ENCODE data around the gene NBPF6.
"Not testable (repeated sequence)": the region's sequence is repeated elsewhere in the genome, so short reads cannot be mapped to it uniquely, and the experiment has no call there.

The NBPF6 gene, protein sequence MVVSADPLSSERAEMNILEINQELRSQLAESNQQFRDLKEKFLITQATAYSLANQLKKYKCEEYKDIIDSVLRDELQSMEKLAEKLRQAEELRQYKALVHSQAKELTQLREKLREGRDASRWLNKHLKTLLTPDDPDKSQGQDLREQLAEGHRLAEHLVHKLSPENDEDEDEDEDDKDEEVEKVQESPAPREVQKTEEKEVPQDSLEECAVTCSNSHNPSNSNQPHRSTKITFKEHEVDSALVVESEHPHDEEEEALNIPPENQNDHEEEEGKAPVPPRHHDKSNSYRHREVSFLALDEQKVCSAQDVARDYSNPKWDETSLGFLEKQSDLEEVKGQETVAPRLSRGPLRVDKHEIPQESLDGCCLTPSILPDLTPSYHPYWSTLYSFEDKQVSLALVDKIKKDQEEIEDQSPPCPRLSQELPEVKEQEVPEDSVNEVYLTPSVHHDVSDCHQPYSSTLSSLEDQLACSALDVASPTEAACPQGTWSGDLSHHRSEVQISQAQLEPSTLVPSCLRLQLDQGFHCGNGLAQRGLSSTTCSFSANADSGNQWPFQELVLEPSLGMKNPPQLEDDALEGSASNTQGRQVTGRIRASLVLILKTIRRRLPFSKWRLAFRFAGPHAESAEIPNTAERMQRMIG

GRCh38 chr1:108450043-108450442 lies at the start of gene NBPF6:
Gene NBPF6 (plus strand): TSS chr1:108450343. CDS start chr1:108450602, 259 bp downstream.
- DNase-seq (ENCODE audit: low read depth) = not testable (repeated sequence)

- not testable (repeated sequence) for DNase-seq (ENCODE audit: low read depth)
Observed at GRCh38 chr1:108411098-108411833, 38.9 kb upstream of the NBPF6 start.

GRCh38 chr1:108420129-108420528 lies 30.0 kb upstream of the NBPF6 start:
- not testable (repeated sequence) for DNase-seq (ENCODE audit: low read depth)

DNA sequence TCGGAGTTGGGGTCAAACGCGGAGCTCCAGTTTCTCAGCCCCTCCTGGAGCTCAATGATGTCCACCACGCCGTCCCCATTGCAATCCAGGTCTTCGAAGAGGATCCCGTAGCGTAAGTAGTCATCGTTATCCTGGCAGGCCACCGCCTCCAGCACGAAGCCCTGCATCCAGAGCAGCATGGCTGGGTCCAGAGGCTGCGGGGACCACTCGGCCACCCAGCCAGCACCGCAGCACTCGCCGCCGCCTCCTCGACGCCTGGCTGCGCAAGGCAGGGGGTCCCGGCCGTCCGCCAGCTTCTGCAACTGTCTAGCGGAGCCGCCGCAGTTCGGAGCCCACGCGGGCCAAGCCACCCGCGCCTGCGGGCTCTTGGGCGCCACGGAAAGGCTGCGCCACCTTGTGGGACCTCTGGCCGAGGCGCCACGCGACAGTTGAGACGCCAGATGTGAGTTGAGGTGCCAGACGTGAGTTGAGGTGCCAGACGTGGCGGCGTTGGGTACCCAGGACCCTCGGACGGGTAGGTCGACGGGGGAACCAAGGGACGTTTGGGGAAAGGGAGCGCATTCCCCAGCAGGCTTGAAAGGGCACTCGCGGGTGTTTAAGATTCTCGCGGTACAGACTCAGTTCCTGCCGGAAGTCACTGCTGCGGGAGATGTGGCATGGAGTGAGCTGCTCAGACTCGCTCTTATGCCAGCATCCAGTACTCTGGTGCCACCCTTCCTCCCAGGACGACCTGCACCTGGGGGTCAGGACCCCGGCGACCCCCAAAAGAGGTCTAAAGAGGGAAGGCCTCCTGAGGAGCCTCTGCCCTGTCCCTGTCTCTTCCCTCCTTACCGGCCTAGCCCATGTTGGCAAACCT lies 28.9 kb upstream of the NBPF6 start:
- DNase-seq (ENCODE audit: low read depth) = not testable (repeated sequence)

DNA sequence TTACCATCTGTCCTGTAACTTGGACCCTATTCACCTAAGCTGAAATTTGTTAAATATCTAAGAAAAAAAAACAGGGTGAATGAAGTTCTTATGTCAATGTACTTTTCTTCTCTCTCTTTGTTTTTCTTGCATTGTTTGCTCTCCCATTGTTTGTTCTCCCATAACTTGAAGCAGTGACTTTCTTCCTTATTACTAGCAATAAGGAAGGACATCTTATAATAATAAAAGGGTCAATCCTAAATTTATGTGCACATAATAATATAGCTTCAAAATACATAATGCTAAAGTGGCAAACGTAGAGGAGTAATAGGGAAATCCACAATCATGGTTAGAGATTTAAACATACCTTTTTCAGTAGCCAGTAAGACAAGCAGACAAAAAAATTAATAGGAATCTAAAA lies 23.3 kb upstream of the NBPF6 start:
- DNase-seq (ENCODE audit: low read depth) = not testable (repeated sequence)

DNA sequence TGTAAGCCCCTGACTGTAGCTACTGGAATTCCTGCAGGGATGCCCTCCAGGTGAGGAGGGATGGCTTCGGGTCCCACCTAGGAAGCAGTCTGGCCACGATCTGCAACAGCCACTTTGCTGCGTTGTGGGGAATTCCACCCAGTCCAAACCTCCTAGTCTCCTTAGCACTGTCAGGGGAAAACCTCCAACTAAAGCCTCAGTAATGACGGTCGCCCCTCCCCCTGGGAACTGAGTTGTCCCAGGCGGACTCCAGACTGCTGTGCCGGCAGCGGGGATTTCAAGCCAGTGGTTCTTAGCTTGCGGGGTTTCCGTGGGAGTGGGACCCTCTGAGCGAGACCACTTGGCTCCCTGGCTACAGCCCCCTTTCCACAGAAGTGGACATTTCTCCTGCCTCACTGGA lies 18.1 kb upstream of the NBPF6 start:
- DNase-seq (ENCODE audit: low read depth) = not testable (repeated sequence)

- DNase-seq (ENCODE audit: low read depth) = not testable (repeated sequence)
Observed at GRCh38 chr1:108433404-108433803, 16.7 kb upstream of the NBPF6 start.

- not testable (repeated sequence) for DNase-seq (ENCODE audit: low read depth)
Observed at GRCh38 chr1:108438536-108438935, 11.6 kb upstream of the NBPF6 start.

DNA sequence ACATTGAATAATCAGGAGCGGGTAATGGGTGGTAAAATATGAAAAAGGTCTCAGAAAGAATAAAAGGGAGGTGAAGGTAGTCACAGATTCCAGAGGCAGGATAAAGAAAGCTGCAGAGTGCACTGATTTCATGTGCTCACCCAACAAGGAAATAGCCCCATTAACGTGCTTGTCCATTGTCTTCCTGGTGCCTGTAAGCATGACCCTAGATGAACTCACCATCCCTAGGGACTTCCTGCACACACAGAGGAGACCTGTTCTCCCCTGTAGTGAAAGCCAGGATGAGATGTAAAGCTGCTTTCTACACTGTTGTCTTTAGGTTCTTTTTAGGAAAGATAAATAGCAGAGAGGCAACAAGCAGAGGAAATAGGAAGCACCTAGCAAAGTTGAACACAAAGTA lies 4.4 kb downstream of the NBPF6 start:
- DNase-seq (ENCODE audit: low read depth) = not testable (repeated sequence)

DNA sequence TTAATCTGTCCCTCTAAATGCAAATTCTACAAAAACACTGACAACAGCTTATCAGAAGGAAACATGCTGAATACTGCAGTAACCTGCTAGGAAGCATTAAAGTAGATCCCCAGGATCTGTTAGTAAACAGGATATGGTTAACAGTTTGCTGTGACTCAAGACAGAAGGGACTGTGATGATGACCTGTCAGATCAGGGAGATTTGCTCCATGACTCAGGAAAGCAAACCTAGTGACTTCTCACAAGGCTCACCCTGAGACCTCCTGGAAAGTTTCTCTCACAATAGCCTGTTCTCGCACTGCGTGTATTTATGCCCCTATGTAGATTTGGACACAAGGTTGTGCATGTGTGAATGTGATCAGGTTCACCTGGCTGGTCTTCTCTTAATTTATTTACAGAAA lies 8.5 kb downstream of the NBPF6 start:
- not testable (repeated sequence) for DNase-seq (ENCODE audit: low read depth)

DNA sequence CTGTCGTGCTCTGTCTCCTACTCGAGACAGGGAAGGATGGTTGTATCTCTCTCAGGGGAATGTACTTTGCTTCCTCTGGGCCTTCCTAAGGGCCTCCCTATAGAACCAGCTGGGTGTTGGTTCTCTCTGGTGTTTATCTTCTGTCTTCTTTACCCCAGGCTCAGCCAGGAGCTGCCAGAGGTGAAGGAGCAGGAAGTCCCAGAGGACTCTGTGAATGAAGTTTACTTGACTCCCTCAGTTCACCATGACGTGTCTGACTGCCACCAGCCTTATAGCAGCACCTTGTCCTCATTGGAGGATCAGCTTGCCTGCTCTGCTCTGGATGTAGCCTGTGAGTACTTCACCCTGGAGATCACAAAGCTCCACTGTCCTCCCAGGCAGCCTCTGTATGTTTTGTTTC lies 11.6 kb downstream of the NBPF6 start:
- not testable (repeated sequence) for DNase-seq (ENCODE audit: low read depth)

DNA sequence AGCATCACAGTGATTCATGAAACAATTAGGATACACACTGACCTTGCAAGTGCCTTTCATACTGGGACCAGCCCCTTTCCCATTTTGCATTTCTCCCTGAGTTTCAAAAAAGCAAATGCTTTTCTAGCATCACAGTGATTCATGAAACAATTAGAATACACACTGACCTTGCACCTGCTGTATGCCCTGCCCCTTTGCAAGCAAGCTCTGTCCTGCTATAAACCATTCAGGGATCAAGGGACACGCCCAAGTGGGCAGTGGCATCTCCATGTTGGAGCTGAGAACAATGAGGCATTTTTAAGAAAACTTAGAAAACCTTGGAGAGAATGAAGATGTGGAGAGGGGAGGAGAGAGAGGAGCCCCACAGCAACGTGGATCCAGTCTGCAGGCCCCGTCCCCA lies 13.8 kb downstream of the NBPF6 start:
- not testable (repeated sequence) for DNase-seq (ENCODE audit: low read depth)

GRCh38 chr1:108466166-108466565 lies 16.0 kb downstream of the NBPF6 start:
- DNase-seq (ENCODE audit: low read depth) = not testable (repeated sequence)

GRCh38 chr1:108467155-108467554 lies 17.0 kb downstream of the NBPF6 start:
- DNase-seq (ENCODE audit: low read depth) = not testable (repeated sequence)

- not testable (repeated sequence) for DNase-seq (ENCODE audit: low read depth)
Observed at GRCh38 chr1:108470750-108471149, 20.6 kb downstream of the NBPF6 start.

- not testable (repeated sequence) for DNase-seq (ENCODE audit: low read depth)
Observed at GRCh38 chr1:108474516-108474915, 24.4 kb downstream of the NBPF6 start.

DNA sequence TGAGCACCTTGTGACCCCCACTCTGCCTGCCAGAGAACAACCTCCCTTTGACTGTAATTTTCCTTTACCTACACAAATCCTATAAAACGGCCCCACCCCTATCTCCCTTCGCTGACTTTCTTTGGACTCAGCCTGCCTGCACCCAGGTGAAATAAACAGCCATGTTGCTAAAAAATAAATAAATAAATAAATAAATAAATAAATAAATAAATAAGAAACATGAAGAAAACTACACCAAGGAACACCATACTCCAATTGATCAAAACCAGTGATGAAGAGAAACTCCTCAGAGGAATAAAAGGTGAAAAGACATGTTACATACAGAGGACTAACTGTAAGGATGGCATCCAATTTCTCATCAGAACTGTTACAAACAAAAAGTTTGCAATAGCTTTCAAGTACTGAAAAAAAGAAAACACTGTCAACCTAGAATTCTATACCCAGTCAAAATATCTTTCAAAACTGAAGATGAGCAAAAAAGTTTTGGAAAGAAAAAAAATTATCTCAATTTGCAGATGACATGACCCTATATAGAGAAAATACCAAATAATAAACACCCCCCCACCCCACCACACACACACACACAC lies 28.4 kb downstream of the NBPF6 start:
- DNase-seq (ENCODE audit: low read depth) = no peak

GRCh38 chr1:108482708-108483107 lies 32.6 kb downstream of the NBPF6 start:
- DNase-seq (ENCODE audit: low read depth) = no peak

DNA sequence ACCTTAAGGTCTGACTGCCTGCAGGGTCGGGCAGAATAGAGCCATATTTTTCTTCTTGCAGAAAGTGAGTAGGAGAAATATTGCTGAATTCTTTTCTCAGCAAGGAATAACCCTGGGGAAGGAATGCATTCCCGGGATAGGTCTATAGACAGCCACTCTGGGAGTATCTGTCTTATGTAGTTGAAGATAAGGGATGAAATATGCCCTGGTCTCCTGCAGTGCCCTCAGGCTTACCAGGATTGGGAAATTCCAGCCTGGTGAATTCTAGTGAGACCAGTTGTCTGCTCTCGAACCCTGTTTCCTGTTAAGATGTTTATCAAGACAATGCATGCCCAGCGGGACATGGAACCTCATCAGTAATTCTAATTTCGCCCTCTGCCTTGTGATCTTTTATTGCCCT lies 35.8 kb downstream of the NBPF6 start:
- not testable (repeated sequence) for DNase-seq (ENCODE audit: low read depth)

GRCh38 chr1:108486707-108487106 lies 36.6 kb downstream of the NBPF6 start:
- not testable (repeated sequence) for DNase-seq (ENCODE audit: low read depth)

- DNase-seq (ENCODE audit: low read depth) = not testable (repeated sequence)
Observed at GRCh38 chr1:108495008-108495407, 44.9 kb downstream of the NBPF6 start.
